GM19397 (cell line): ENCODE measurements around the gene NPC1.

Experiments used
- ATAC-seq: cut with Tn5 transposase; IDR thresholded peaks from one replicate; pipeline ENCODE4 v1.9.1; 2021; ENCODE audit warnings: mild to moderate bottlenecking, moderate library complexity; ENCODE audit not compliant: unreplicated experiment

The NPC1 gene

DNA sequence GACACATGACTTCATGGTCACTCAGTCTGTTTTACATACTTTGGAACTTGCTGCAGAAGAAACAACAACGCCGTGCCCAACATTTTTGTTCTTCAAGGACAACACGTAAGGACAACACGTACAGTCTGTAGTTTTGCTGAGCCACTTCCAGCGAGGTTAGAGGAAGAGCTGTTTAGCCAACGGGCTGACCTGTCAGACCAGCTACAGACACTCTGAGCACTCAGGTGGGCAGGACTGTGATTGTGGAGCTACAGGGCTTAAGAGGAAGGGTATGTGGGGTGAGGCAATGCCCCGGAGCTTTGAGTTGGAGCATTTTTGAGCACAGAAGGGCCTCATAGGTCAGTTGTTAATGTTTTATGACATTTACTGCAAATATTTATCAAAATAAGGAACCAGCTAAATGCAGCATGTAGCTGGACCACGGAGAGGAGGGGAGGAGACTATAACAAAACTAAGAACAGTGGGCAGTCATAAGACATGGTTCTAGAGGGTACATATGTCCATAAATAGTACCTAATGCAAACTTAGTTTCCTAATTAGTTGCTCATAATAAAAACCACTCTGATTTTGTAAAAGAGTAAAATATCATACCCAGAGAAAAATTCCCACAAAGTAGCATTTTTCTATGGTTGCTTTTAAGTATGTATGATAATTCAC is 26.3 kb upstream of the NPC1 start:
- peak; percentile 44 for ATAC-seq

- ATAC-seq: no peak
These were observed 23.2 kb upstream of the NPC1 start for GRCh38 chr18:23609390-23610023.

GRCh38 chr18:23608211-23608610 is 21.9 kb upstream of the NPC1 start:
- no peak for ATAC-seq

- no peak for ATAC-seq
These were observed 19.6 kb upstream of the NPC1 start for GRCh38 chr18:23605941-23606340.

GRCh38 chr18:23599809-23600208 is 13.5 kb upstream of the NPC1 start:
- no peak for ATAC-seq

DNA sequence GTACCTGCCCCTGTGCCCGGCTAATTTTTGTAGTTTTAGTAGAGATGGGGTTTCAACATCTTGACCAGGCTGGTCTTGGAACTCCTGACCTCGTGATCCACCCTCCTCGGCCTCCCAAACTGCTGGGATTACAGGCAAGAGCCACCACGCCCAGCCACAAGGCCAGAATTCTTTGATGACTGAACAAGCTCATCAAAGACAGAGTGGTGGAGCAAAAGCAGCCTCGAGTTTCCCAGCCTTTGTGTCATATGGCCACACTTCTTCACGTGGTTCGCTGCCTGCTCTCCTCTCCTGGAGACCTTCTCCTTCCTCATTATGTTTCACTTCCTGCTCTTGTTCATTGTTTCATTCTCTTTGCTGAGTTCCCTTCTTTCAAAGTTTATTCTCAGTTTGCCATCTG is 9.9 kb upstream of the NPC1 start:
- no peak for ATAC-seq

GRCh38 chr18:23595591-23595990 is 9.3 kb upstream of the NPC1 start:
- ATAC-seq: no peak

DNA sequence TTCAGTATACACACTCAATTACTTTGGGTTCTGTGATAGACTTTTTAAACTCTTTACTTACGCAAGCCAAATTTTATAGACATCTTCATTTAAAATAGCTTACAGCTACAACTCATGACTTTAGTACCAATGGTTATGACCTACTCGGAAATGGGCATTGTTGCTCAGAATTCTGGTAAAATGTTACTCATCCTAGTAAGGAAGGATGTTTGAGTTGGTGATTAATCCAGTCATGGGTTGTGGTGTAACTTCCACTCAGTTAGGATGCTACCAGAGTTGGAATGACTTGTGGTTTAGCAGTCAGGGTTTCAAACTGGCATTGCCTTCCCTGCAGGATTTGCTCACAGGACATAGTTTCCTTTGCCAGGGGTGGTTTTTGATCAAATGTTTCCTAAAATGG is 7.4 kb upstream of the NPC1 start:
- ATAC-seq: no peak

- no peak for ATAC-seq
These were observed 6.6 kb upstream of the NPC1 start for GRCh38 chr18:23592911-23593310.

- ATAC-seq: no peak
These were observed 4.7 kb upstream of the NPC1 start for GRCh38 chr18:23591011-23591410.

DNA sequence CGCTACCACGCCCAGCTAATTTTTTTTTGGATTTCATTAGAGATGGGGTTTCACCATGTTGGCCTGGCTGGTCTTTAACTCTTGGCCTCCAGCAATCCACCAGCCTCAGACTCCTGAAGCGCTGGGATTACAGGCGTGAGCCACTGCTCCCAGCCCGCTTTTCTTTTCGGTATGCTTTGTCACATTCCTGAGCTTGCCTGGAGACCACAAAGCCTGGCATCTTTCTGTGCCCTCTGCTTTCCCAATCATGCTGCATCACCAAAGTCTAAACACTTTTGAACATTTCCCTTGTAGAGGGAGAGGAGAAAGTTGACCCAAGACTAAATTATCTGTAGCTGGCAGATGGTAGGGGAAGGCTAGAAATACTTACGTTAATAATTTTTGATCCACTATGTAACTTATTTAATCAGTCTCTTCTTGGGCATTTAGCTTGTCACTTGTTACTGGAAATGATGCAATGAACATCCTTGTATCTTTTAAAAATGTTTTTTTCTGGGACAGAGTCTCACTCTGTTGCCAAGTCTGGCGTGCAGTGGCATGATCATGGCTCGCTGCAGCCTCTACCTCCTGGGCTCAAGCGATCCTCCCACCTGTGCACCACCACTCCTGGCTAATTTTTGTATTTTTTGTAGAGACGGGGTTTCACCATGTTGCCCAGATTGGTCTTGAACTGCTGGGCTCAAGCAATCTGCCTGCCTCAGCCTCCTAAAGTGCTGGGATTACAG is 2.7 kb upstream of the NPC1 start:
- ATAC-seq: no peak

DNA sequence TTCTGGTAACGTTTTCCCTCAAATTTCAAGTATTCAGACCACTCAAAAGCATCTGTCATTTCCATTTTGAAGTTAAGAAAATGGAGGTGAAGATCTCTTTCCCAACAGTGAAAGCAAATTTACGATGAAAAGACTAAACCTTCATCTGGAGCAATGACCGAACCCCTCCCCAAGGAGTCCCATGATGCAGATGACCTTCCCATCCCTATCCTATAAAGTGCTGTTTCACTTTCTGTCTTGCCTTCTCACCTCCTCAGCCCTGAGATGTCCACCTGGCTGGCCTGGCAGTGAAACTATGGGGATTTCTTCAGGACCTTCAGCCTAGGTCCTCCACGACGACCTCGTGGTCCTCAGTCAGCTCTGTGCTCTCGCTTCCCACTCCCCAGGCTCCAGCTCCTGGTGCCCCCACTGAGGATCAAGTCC is 925 bp upstream of the NPC1 start:
- no peak for ATAC-seq

- no peak for ATAC-seq
These were observed 433 bp downstream of the NPC1 start for GRCh38 chr18:23585897-23586248.

- ATAC-seq: no peak
These were observed 1.1 kb downstream of the NPC1 start for GRCh38 chr18:23585007-23585871.

DNA sequence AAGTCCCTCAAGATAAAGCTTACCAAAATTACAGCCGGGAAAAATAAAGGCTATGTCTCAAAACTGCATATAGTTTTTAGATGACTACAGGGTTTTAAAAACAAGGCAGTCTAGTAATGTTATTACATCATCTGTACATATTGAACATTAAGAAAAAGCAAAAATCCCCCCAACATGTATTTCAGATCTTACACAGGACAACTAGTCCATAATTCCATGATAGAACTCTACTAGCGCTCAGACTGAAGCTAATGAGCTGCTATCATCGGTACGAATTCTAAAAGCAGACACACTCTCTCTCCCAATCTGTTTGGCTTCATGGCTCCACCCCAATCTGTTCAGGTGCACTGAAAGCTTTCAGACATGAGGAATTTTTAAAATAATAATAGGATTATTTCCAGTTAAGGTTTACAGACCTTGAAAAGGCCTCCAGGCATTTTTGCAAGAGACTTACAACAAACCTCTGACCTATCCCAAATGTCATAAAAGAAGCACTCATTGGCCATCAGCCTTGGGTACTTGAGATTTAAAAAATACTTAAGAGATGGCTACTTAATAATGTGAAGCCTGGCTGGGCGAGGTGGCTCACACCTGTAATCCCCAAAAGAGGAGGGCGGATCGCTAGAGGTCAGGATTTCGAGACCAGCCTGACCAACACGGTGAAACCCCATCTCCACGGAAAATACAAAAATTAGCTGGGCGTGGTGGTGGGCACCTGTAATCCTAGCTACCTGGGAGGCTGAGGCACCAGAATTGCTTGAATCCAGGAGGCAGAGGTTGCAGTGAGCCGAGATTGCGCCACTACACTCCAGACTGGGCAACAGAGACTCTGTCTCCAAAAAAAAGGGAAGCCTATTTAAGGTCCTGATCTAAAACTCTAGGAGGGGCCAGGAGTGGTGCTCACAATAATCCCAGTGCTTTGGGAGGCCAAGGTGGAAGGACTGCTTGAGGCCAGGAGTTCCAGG is 2.0 kb downstream of the NPC1 start:
- ATAC-seq: no peak

- no peak for ATAC-seq
These were observed 3.0 kb downstream of the NPC1 start for GRCh38 chr18:23583071-23583865.

DNA sequence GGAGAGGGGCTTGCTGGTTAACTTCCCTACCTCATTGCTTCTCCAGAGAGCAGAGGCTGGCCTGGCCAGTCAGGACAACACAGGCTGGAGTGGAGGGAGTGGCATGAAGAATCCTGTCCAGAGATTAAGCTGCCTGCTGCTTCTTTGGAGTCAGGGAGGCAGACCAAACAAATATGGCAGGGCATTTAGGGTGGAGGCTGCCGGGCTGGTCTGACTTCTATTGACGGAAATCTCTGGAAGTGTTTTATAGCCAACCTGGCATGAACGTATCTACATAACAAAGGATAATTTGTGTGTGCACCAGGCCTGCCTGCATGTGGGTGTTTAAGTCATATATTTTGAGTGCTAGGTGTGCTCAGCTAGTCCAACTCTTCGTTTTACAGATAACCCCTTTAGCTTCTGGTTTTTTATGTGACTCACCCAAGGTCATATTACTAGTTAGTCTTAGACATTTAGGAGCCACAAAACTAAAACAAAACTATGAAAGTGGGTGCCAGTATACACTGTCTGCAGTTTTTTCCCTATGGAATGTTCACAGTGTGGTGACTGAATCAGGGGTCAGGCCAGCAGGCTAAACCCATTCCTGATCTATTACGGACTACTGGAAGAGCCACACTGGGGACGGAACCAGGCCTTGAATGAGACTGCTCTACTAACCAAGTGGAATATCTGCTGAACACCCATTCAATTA is 5.5 kb downstream of the NPC1 start:
- no peak for ATAC-seq

- ATAC-seq: no peak
These were observed 7.2 kb downstream of the NPC1 start for GRCh38 chr18:23578891-23579653.
